GM08714 (cell line): Measurements from ENCODE around the gene PBX2.

ENCODE experiments used
- H3K4me3 ChIP-seq: fragments of 200-500 bp; sonication (Bioruptor generic); 2 replicates; pipeline ENCODE4 v1.5.1; 2014; ENCODE audit warnings: mild to moderate bottlenecking, low read length, inconsistent platforms
- ZNF274 ChIP-seq: IDR thresholded peaks from 2 replicates; pipeline ENCODE4 v1.6.1; 2012; ENCODE audit warnings: mild to moderate bottlenecking, low read depth, low read length

PBX2 gene

DNA sequence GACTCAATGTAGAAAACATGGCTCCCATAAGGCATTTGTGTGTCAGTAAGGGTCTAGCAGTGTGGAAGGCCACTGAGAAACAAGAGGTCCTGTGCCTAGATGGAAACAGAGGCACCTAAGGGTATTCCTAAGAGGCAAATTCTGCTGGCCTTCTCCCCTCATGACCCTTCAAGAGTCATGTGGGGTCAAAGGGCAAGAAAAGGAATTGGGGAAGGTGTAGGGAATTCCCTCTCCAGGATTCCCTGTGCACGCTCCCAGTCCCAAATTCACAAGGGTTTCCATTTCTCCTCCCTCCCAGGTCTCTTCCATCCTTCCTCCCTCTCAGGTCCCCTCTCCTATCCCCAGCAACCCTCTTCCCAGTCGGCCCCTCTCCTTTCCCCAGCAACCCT, 14.7 kb downstream of the PBX2 start:
- H3K4me3 ChIP-seq, result peak overlapping the region; percentile 81
- TF ChIP-seq ZNF274, result no peak

DNA sequence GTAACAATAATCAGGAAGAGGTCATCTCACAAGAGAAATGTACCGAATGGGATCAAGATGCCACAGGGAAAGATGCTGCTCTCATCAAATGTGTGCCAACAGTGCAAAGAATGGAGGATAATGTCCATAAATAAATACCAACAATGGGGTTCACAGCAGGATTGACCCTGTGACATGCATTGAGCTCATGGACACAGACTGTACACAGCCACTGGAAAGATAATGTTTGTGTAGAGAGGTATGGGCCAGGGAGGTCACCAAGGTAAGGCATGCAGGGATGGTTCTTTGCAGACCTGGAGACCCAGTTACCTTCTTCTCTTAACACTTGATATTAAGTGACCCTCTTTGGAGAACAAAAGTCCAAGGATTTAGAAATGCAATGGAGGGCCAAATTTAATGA, 15.6 kb downstream of the PBX2 start:
- no peak for TF ChIP-seq ZNF274
- no peak overlapping the region for H3K4me3 ChIP-seq

DNA sequence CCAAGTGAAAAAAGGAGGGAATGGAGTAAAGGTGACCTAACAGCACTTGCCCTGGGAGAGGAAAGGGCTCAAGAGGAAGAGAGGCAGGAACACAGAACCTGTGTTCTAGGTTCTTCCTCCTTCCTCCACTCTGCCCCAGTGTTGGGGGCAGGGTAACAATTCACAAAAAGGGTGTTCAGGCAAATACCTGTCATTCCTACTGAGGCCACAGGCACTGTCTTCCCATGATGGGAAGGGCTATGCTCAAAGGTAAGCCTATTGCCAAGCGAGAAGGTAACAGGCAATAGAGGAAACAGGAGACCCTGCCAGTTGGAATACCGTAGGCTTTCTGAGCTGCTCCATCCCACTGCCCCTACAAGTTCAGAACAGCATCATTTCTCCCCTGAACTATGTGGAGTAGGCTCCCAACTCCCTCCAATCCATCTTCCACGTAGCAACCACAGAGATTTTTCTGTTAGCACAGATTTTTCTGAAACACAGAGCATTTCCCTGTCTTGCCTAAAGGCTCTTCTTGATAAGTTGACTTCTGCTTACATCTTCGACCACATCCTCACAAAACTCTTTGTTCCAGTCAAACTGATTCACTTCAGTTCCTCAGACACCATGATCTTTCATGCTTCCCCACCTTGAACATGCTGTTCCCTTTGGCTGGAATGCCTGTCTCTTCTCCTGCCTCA, 16.8 kb downstream of the PBX2 start:
- TF ChIP-seq ZNF274, result no peak
- no peak overlapping the region for H3K4me3 ChIP-seq

DNA sequence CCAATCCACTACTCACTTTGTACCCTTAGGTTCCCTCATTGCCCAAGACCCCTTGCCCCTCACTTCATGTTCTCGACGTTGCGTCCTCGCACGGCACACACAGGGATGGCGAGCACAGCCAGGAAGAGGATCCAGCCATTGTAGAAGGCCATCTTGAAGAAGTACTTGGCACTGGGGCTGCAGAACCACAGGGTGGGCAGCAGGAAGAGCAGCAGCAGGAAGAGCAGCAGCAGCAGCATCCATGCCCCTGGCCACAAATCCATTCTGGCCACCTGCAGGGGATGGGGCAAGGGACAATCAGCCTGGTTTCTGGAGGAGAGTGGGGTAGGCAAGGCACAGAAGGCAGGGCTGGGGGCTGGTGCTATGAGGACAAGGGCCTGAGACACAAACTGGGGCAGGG, 18.8 kb downstream of the PBX2 start:
- no peak for TF ChIP-seq ZNF274
- H3K4me3 ChIP-seq, result no peak overlapping the region

DNA sequence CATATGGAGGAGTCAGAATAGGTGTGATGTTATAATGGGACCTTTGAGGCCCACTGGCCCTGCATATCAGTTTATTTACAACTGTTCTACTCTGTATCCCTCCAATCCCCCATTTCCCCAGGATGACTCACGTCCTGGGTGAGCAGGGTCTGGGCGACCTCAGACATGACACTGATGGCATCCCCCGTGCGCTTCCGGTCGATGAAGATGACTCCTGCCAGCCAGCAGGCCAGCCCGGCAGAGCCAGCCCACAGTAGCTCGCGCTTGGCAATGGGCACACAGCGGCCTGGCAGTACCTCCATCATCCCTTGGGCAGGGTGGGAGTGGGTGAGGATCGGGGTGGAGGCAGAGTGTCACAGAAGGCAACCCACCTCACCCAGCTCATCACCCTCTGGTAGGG, 19.7 kb downstream of the PBX2 start:
- H3K4me3 ChIP-seq, result no peak overlapping the region
- TF ChIP-seq ZNF274, result no peak

DNA sequence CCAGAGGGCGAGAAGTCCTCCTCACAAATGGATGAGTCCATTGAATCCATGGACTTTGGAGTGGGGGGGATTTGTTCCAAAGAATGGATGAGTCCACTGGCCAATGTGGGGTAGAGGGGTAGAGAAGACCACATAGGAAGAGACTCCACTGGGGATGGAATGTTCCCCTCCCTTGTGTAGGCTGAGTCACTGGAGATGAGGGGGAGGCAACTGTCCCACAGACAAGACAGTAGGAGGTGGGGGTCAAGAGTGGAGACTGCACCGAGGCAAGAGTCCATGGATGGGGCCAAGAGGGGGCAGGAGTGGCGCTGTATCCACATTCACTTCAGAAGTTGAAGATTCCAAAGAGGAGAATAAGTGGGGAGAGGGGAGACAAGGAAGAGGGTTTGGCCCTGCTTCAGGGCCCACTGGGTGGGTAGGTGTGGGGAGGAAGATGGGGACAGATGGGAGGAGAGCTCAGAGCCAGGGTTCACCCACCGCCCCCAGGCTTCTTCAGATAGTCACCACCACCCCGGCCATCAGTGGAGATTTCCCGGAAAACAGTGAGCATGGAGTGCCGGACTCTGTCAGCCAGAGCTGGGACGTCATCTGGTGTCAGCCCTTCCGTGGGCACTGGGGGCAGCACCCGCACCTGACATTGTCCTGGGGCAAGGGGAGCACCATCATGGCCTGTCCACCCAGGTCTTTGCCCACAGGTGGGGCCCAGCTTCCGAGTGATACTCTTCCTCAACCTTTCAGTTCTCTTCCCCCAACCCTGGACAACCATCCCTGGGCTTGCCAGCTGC, 21.0 kb downstream of the PBX2 start:
- TF ChIP-seq ZNF274, result no peak
- no peak overlapping the region for H3K4me3 ChIP-seq

DNA sequence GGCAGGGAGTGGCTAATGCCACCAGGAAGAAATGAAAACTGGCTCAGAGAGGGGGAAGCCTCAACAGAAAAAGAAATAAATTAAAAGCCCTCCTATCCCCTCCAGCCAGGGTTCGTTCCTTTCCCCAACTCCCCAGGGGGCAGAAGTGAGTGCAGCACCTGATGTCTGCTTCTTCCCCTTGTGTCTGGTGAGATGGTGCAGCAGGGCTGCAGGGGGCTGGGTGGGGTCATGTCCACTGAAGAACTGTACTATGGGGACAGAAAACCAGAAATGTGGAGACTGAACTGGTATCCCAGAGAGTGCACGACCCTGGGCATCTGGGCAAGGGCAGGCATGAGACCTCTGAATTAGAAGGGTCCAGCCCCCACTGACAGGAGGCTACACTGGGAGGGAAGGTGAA, 21.7 kb downstream of the PBX2 start:
- no peak for TF ChIP-seq ZNF274

DNA sequence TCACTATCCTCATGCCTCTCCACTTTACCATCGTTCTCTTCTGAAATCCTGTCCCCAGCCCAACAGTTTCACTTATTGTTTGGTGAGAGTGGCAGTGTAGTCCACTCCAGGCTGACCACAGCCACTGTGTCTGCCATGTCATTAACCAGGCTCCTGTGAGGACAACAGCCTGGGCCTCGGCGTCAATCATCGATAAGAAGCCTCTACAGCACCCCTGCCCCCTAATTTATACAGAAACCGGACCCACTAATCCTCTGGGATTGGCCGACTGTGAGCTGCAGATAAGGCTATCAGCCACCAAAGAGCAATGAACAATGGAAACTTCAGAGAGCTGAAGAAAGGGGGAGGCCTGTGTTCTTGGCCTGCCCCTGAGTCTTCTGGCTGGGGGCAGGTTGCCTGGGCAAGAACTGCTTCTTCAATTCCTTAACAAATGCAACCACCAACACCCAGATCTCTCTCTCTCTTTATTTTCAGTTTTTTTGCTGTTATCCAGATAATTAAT, 22.2 kb downstream of the PBX2 start:
- no peak overlapping the region for H3K4me3 ChIP-seq
- TF ChIP-seq ZNF274, result no peak

More for the DNA sequence above, 21.7 kb downstream of the PBX2 start:
- no peak overlapping the region for H3K4me3 ChIP-seq

DNA sequence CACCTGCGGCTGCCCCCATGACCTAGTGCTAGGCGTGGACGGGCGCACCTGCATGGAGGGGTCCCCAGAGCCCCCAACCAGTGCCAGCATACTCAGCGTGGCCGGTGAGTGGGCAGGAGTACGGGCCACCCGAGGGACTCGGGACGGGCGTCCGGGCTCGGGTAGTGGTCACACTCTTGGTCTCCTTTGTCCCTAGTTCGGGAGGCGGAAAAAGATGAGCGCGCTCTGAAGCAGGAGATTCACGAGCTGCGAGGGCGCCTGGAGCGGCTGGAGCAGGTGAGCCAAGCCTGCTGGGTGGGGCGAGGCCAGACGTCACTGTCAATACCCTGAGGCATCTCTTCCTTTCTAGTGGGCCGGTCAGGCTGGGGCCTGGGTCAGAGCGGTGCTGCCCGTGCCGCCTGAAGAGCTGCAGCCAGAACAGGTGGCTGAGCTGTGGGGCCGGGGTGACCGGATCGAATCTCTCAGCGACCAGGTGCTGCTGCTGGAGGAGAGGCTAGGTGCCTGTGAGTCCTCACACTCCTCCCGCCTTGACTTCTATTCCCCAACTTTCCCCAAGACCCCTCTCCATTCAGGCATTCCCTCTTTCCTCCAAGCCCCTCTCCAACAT, 22.7 kb downstream of the PBX2 start:
- no peak for TF ChIP-seq ZNF274
- no peak overlapping the region for H3K4me3 ChIP-seq

DNA sequence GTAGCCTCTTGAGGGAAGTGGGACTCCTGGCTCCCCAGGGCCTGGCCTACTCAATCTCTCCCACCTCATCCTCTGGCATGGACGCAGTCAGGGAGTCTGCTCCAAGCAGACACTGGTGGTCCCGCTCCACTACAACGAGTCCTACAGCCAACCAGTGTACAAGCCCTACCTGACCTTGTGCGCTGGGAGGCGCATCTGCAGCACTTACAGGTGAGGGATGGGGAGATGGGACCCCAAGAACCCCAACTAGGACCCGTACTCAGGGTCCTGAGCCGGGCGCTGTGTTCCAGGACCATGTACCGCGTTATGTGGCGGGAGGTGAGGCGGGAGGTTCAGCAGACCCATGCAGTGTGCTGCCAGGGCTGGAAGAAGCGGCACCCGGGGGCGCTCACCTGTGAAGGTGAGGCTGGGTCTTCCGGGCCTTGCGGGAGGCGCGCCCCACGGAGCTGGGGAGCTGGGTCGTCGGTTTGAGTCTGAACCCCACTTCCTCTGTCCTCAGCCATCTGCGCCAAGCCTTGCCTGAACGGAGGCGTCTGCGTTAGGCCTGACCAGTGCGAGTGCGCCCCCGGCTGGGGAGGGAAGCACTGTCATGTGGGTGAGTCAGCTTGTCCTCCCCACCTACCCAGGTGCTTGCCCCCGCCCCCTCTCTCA, 23.5 kb downstream of the PBX2 start:
- no peak for TF ChIP-seq ZNF274
- H3K4me3 ChIP-seq, result no peak overlapping the region

DNA sequence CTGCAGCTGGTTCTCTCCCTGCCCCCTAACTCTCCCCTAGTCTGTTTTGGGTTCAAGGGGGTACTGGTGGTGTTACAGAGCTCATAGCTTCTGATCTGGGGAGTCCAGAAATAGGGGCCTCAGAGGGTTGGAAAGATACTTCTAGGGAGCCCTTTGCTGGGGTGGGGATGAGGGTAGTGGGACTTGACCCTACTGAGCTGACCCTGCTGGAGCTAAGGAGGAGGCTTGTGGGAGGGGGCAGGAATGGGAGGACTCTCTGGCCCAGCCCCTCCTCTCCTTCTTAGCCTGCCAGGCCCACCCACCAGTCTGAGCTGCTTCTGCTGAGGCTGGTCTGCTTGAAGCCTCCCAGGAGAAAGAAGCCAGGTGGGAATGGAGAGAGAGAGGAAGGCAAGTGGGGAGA, 25.7 kb downstream of the PBX2 start, which contains the start of gene EGFL8:
Gene EGFL8 (plus strand): TSS at position 301 of the 400 bp plus-strand sequence. CDS start 1,571 bp downstream, outside the sequence.
- no peak for TF ChIP-seq ZNF274
- H3K4me3 ChIP-seq, result no peak within 1 kb of the TSS

DNA sequence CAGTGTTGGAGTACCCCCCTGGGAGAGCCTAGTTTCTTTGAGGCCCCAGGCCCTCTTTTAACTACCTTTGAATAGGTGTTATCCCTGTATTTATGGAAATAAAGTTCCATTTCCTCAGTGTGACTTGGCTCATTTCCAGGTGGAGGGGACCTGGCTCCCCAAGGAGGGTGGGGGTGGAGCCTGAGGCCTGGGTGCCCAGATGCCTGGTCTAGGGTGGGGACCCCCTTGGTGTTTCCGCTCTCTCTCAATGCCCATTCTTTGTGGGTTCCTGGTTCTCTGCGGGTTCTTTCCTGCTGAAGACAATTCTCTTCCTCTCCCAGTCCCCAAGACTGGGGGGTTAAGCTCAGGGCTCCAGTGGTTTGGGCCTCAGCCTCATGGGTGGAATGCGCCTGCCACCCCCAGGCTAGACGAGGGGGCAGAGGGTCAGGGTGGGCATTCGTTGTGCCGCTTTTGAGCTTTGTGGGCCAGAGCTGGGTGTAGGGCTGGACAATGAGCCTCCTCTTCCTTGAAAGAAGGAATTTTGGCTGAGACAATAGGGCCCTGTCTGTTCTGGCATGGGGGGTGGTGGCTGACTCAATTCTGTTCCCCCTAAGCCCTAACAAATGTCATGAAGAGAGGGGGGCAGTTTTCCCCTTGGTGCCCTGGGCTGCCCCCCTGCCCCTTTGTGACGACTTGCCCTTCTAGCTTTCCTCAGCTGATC, 26.3 kb downstream of the PBX2 start:
- TF ChIP-seq ZNF274, result no peak
- H3K4me3 ChIP-seq, result no peak overlapping the region

DNA sequence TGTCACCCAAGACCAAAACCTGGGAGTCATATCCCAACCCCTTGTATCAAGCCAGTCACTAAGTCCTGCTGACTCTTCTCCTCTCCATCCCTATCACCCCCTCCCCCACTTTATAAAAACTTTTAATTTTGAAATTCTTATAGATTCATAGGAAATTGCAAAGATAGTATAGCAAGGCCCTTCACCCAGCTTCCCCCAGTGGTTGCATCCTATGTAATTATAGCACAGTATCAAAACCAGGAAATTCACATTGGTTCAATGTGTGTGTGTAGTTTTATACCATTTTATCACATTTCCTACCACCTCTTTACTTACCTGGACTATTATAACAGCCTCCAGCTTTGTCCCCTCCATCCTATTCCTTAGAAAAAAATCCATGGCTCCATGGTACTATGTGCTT, 31.9 kb downstream of the PBX2 start:
- no peak overlapping the region for H3K4me3 ChIP-seq
- no peak for TF ChIP-seq ZNF274

DNA sequence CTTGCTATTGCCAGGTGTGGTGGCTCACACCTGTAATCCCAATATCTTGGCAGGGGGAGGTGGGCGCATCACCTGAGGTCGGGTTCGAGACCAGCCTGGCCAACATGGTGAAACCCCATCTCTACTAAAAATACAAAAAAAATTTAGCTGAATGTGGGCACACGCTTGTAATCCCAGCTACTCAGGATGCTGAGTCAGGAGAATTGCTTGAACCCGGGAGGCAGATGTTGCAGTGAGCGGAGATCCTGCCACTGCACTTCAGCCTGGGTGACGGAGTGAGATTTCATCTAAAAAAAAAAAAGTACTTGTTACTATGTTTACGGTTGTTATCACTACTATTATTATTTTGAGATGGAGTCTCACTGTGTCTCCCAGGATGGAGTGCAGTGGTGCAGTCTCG, 33.1 kb downstream of the PBX2 start:
- TF ChIP-seq ZNF274, result no peak
- no peak overlapping the region for H3K4me3 ChIP-seq
